Esophagus muscularis mucosa (tissue), 4 donors: ENCODE results near the gene AUH. TPM values are rescaled to one million over a fixed set of nuclear protein-coding genes. Genes with fewer than 3 reads are reported as not detected.
A peak's percentile ranks its signal among the peaks of the same experiment; 100 is the strongest.

Source experiments
- DNase-seq: peaks from one replicate; pipeline ENCODE4 v3.0.0-alpha.2; 2017; ENCODE audit errors: extremely low spot score
- H3K27ac ChIP-seq, 4 donors: fragments of 200-600 bp; sonication (generic); replicated peaks in 1 of 4; 1 replicate in 3 of 4; 2 replicates in 1 of 4; pipeline ENCODE4 v1.5.1; 2016 to 2019; ENCODE audit warnings: mild to moderate bottlenecking in 1 of 4
- H3K27me3 ChIP-seq, 4 donors: fragments of 200-600 bp; sonication (generic); one replicate each; pipeline versions ENCODE4 v1.5.1 to v1.6.0; 2016 to 2019
- H3K36me3 ChIP-seq, 4 donors: fragments of 200-600 bp; sonication (generic); one replicate each; pipeline ENCODE4 v1.5.1; 2016 to 2019
- H3K4me1 ChIP-seq, 4 donors: fragments of 200-600 bp; sonication (generic); one replicate each; pipeline ENCODE4 v1.5.1; 2016 to 2019
- H3K4me3 ChIP-seq, 4 donors: fragments of 200-600 bp; sonication (generic); 1 replicate in 2 of 4; 2 replicates in 2 of 4; pipeline ENCODE4 v1.5.1; 2016 to 2019; ENCODE audit warnings: mild to moderate bottlenecking in 4 of 4, moderate library complexity in 1 of 4
- H3K9me3 ChIP-seq, 4 donors: fragments of 200-600 bp; sonication (generic); 1 replicate in 3 of 4; 2 replicates in 1 of 4; pipeline ENCODE4 v1.5.1; 2016 to 2019
- CTCF ChIP-seq, 3 experiments: fragments of 200-600 bp in 2 of 3; fragments of 450-650 bp in 1 of 3; sonication (generic) in 2 of 3; IDR thresholded peaks; one replicate each; pipeline ENCODE4 v1.5.1; 2017 to 2019; ENCODE audit warnings: antibody characterized with exemption in 3 of 3, mild to moderate bottlenecking in 2 of 3, moderate library complexity in 1 of 3
- EP300 ChIP-seq: sonication (generic); formaldehyde crosslinking; IDR thresholded peaks from one replicate; pipeline ENCODE4 v1.6.1; 2017; ENCODE audit warnings: antibody characterized with exemption
- POLR2A ChIP-seq: fragments of 450-650 bp; IDR thresholded peaks from one replicate; pipeline ENCODE4 v1.6.1; 2017; ENCODE audit warnings: antibody characterized with exemption, moderate library complexity, mild to moderate bottlenecking, low read depth
- POLR2AphosphoS5 ChIP-seq, 2 donors: sonication (generic); formaldehyde crosslinking; IDR thresholded peaks; one replicate each; pipeline ENCODE4 v1.6.1; 2017; ENCODE audit warnings: antibody characterized with exemption in 2 of 2
- WGBS: methylation state at CpG from one replicate; pipeline ENCODE4 v1.1.5; 2018; 5-methylcytosine and 5-hydroxymethylcytosine counted together
- intact Hi-C: fragments of 100-400 bp; cut with DNase I; formaldehyde crosslinking; loops from one replicate; pipeline ENCODE4 v1.15.1; 2023
- total RNA-seq, 4 donors: library from RNA; depleted of rRNA; stranded (reverse); fragments of >200 nt; gene quantifications; one replicate each; pipeline versions ENCODE4 v1.1.0 to v1.2.1, GENCODE V29; 2016

Gene AUH
- total RNA-seq, 4 donors from 2014 or later, result 17.7 to 29.9 (median 22.3) TPM

GRCh38 chr9:91177081-91177480, 184.6 kb downstream of the AUH start:
- peaks cover 0 to 1% (median 0%) of the 10 kb centered on the region in 4 donors for H3K9me3 ChIP-seq
- H3K27ac ChIP-seq, result no peak overlapping the region
- WGBS, result 98% methylated on average over 4 of the region's 4 CpGs
- no peaks in the 10 kb centered on the region for H3K36me3 ChIP-seq
- intact Hi-C loops, result no loop called here
- TF ChIP-seq CTCF (IDR thresholded peaks at IDR 0.05) (no peak), EP300 (no peak), POLR2A (no peak), POLR2AphosphoS5 (IDR thresholded peaks at IDR 0.05) (no peak)
- peak; percentile 55 for DNase-seq
- H3K4me3 ChIP-seq, result no peak overlapping the region
- H3K4me1 ChIP-seq, result no peaks in the 10 kb centered on the region
- no peaks in the 10 kb centered on the region for H3K27me3 ChIP-seq

GRCh38 chr9:91176426-91176825, 185.3 kb downstream of the AUH start:
- peaks cover 0 to 8% (median under 1%) of the 10 kb centered on the region in 4 donors for H3K9me3 ChIP-seq
- TF ChIP-seq EP300, result no peak
- no peak for TF ChIP-seq POLR2A
- TF ChIP-seq CTCF (IDR thresholded peaks at IDR 0.05), result no peak
- no peak for TF ChIP-seq POLR2AphosphoS5 (IDR thresholded peaks at IDR 0.05)
- no peaks in the 10 kb centered on the region for H3K27me3 ChIP-seq
- no peaks in the 10 kb centered on the region for H3K36me3 ChIP-seq
- peak; percentile 42 for DNase-seq
- intact Hi-C loops, result no loop called here
- H3K27ac ChIP-seq, result no peak overlapping the region
- 97% methylated on average over 7 of the region's 7 CpGs for WGBS
- no peaks in the 10 kb centered on the region for H3K4me1 ChIP-seq
- no peak overlapping the region for H3K4me3 ChIP-seq

GRCh38 chr9:91174772-91175171, 186.9 kb downstream of the AUH start:
- DNase-seq, result no peak
- intact Hi-C loops, result no loop called here
- Histone ChIP-seq H3K27ac (no peak overlapping the region), H3K4me1 (no peaks in the 10 kb centered on the region), H3K27me3 (no peaks in the 10 kb centered on the region), H3K4me3 (no peak overlapping the region), H3K9me3 (peaks cover 0 to 17% (median 10%) of the 10 kb centered on the region in 4 donors), H3K36me3 (no peaks in the 10 kb centered on the region)
- TF ChIP-seq POLR2A, result no peak
- TF ChIP-seq POLR2AphosphoS5 (IDR thresholded peaks at IDR 0.05), result no peak
- TF ChIP-seq EP300, result no peak
- TF ChIP-seq CTCF (IDR thresholded peaks at IDR 0.05), result no peak
- 63% methylated on average over 6 of the region's 6 CpGs for WGBS

- DNase-seq, result no peak
- TF ChIP-seq CTCF (IDR thresholded peaks at IDR 0.05) (no peak), EP300 (no peak), POLR2A (no peak), POLR2AphosphoS5 (IDR thresholded peaks at IDR 0.05) (no peak)
- no peaks in the 10 kb centered on the region for H3K36me3 ChIP-seq
- no peak overlapping the region for H3K27ac ChIP-seq
- no peaks in the 10 kb centered on the region for H3K27me3 ChIP-seq
- no peak overlapping the region for H3K4me3 ChIP-seq
- WGBS, result 83% methylated on average over 1 of the region's 1 CpG
- peaks cover 0 to 19% (median 10%) of the 10 kb centered on the region in 4 donors for H3K9me3 ChIP-seq
- intact Hi-C loops, result no loop called here
- H3K4me1 ChIP-seq, result no peaks in the 10 kb centered on the region
Measured at GRCh38 chr9:91172329-91172728, 189.4 kb downstream of the AUH start.

- TF ChIP-seq EP300, result no peak
- TF ChIP-seq CTCF (IDR thresholded peaks at IDR 0.05), result no peak
- TF ChIP-seq POLR2AphosphoS5 (IDR thresholded peaks at IDR 0.05), result no peak
- no peak for TF ChIP-seq POLR2A
- intact Hi-C loops, result no loop called here
Measured at GRCh38 chr9:91170951-91171350, 190.8 kb downstream of the AUH start.

More at GRCh38 chr9:91170951-91171350, 190.8 kb downstream of the AUH start:
- H3K36me3 ChIP-seq, result no peaks in the 10 kb centered on the region
- no peaks in the 10 kb centered on the region for H3K27me3 ChIP-seq
- no peak overlapping the region for H3K4me3 ChIP-seq
- H3K4me1 ChIP-seq, result no peaks in the 10 kb centered on the region
- H3K27ac ChIP-seq, result no peak overlapping the region
- no peak for DNase-seq
- H3K9me3 ChIP-seq, result peaks cover 0 to 19% (median 10%) of the 10 kb centered on the region in 4 donors
